ENCODE data around the gene PFDN4. TPM values are rescaled to one million over a fixed set of nuclear protein-coding genes. Genes with fewer than 3 reads are reported as not detected.

PFDN4 gene
- total RNA-seq, 4 donors from 2014 or later, result 4.6 to 73.5 (median 28.5) TPM

DNA sequence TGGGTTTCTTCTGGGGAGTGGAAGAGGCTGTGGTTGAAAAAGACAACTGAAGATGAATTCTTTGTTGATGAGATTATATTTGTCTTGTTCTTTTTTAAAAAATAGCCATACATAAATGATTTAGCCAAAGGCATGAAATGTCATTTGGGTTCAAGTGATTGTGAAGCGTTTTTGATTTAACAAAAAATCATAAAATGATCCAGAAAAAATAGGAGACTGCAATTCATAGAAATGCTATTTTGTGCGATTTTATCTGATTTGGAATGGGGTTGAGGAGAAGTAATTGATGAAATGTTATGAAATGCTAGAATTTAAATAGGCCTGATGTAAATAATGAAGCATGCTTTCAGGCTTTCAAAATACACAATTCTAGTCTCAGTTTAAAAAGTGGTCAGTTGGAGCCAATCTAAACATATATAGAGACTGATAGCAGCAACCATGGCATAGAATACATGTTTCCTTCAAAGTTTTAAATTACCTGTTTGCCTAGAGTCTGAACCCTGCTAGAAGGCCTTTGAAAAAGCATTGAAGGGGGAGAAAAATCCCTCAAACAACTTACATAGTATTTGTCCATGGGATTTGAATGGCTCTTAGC is 21.8 kb downstream of the PFDN4 start:
- TF ChIP-seq EP300 (IDR thresholded peaks at IDR 0.05; ENCODE audit: low read depth), result no peak
- no peak for TF ChIP-seq POLR2AphosphoS5 (IDR thresholded peaks at IDR 0.05)
- no peak for TF ChIP-seq POLR2A (IDR thresholded peaks at IDR 0.05)
- TF ChIP-seq, protein P1, sequence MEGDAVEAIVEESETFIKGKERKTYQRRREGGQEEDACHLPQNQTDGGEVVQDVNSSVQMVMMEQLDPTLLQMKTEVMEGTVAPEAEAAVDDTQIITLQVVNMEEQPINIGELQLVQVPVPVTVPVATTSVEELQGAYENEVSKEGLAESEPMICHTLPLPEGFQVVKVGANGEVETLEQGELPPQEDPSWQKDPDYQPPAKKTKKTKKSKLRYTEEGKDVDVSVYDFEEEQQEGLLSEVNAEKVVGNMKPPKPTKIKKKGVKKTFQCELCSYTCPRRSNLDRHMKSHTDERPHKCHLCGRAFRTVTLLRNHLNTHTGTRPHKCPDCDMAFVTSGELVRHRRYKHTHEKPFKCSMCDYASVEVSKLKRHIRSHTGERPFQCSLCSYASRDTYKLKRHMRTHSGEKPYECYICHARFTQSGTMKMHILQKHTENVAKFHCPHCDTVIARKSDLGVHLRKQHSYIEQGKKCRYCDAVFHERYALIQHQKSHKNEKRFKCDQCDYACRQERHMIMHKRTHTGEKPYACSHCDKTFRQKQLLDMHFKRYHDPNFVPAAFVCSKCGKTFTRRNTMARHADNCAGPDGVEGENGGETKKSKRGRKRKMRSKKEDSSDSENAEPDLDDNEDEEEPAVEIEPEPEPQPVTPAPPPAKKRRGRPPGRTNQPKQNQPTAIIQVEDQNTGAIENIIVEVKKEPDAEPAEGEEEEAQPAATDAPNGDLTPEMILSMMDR (IDR thresholded peaks at IDR 0.05), result no peak
- H3K4me3 ChIP-seq, result no peak overlapping the region
- no peak for DNase-seq
- 80% methylated on average over 2 of the region's 2 CpGs for WGBS, 2 donors (ENCODE audit: low coverage in 1 of 2)
- no peaks in the 10 kb centered on the region for H3K36me3 ChIP-seq
- H3K27ac ChIP-seq, result no peak overlapping the region
- in situ Hi-C loops (cut with MboI; ENCODE audit: low pct_ligation_motif_present in 1 of 4, low pct_unique_long_range_greater_than_20kb in 1 of 4, low sequenced_read_pairs in 3 of 4), result loop anchor here in 2 of 4 donors (10.0 kb wide), 2 partner anchors 405 to 415 kb away; no protein-coding TSS in a partner anchor
- intact Hi-C loops (cut with DNase I; ENCODE audit: low total_unique reads), result no loop called here
- H3K27me3 ChIP-seq, result no peaks in the 10 kb centered on the region
- no peaks in the 10 kb centered on the region for H3K4me1 ChIP-seq
- peaks cover 0 to 4% of the 10 kb centered on the region in 2 donors for H3K9me3 ChIP-seq

DNA sequence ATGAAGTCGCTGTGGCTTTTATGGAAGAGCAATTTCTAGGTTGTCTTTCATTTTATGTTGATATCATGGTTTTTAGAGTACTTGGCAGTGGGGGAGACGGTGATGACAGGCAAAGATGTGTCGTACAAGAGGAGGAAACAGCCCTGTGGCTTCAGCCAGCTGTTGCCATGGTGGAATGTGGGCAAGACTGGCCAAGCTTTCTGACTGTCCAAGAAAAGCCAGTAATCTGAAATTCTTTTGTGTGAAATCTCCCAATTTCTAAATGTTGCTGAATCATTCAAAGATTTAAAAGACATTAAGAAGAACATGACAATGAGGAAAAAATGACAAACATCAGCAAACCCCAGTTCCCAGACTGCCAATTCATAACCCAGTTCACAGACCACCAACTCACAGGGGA is 23.1 kb downstream of the PFDN4 start:
- H3K36me3 ChIP-seq, result no peaks in the 10 kb centered on the region
- DNase-seq, result no peak
- H3K4me1 ChIP-seq, result no peaks in the 10 kb centered on the region
- no peaks in the 10 kb centered on the region for H3K27me3 ChIP-seq
- intact Hi-C loops (cut with DNase I; ENCODE audit: low total_unique reads) (no loop called here), in situ Hi-C loops (cut with MboI; ENCODE audit: low pct_ligation_motif_present in 1 of 4, low pct_unique_long_range_greater_than_20kb in 1 of 4, low sequenced_read_pairs in 3 of 4) (no loop called here)
- WGBS, 2 donors (ENCODE audit: low coverage in 1 of 2), result 66 to 68% methylated on average over 3 of the region's 3 CpGs
- H3K4me3 ChIP-seq, result no peak overlapping the region
- H3K9me3 ChIP-seq, result peaks cover 0 to 4% of the 10 kb centered on the region in 2 donors
- no peak overlapping the region for H3K27ac ChIP-seq
- TF ChIP-seq POLR2A (IDR thresholded peaks at IDR 0.05) (no peak), POLR2AphosphoS5 (IDR thresholded peaks at IDR 0.05) (no peak), EP300 (IDR thresholded peaks at IDR 0.05; ENCODE audit: low read depth) (no peak)
- TF ChIP-seq, protein P1 (IDR thresholded peaks at IDR 0.05), result no peak

DNA sequence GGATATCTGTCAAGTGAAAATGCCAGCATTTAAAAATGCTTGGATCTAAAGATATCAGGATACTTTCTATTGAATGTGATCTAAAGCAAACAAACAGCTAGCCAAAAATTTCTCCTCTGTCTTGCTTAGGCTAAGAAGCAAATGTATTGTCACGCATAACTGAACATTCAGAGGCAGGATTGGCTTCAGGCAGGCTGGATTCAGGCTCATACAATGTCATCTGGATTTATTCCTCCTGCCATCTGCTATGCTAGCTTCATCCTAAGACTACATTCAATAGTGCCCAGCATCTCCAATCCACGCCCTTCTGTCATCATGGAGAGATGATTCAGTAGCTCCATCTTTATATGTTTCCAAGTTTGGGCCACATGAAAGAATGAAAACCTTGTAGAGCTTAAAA is 27.1 kb downstream of the PFDN4 start:
- no peaks in the 10 kb centered on the region for H3K36me3 ChIP-seq
- H3K27me3 ChIP-seq, result no peaks in the 10 kb centered on the region
- WGBS, 2 donors (ENCODE audit: low coverage in 1 of 2), result 59 to 80% methylated on average over 2 of the region's 2 CpGs
- in situ Hi-C loops (cut with MboI; ENCODE audit: low pct_ligation_motif_present in 1 of 4, low pct_unique_long_range_greater_than_20kb in 1 of 4, low sequenced_read_pairs in 3 of 4), result no loop called here
- no peak overlapping the region for H3K27ac ChIP-seq
- H3K4me1 ChIP-seq, result no peaks in the 10 kb centered on the region
- no peak overlapping the region for H3K4me3 ChIP-seq
- TF ChIP-seq POLR2AphosphoS5 (IDR thresholded peaks at IDR 0.05), result no peak
- no peak for TF ChIP-seq POLR2A (IDR thresholded peaks at IDR 0.05)
- TF ChIP-seq, protein P1 (IDR thresholded peaks at IDR 0.05), result no peak
- TF ChIP-seq EP300 (IDR thresholded peaks at IDR 0.05; ENCODE audit: low read depth), result no peak
- H3K9me3 ChIP-seq, result peaks cover 0 to 4% of the 10 kb centered on the region in 2 donors
- no peak for DNase-seq
- intact Hi-C loops (cut with DNase I; ENCODE audit: low total_unique reads), result loop anchor here (5.0 kb wide), 1 partner anchor 948 kb away; no protein-coding TSS in a partner anchor

DNA sequence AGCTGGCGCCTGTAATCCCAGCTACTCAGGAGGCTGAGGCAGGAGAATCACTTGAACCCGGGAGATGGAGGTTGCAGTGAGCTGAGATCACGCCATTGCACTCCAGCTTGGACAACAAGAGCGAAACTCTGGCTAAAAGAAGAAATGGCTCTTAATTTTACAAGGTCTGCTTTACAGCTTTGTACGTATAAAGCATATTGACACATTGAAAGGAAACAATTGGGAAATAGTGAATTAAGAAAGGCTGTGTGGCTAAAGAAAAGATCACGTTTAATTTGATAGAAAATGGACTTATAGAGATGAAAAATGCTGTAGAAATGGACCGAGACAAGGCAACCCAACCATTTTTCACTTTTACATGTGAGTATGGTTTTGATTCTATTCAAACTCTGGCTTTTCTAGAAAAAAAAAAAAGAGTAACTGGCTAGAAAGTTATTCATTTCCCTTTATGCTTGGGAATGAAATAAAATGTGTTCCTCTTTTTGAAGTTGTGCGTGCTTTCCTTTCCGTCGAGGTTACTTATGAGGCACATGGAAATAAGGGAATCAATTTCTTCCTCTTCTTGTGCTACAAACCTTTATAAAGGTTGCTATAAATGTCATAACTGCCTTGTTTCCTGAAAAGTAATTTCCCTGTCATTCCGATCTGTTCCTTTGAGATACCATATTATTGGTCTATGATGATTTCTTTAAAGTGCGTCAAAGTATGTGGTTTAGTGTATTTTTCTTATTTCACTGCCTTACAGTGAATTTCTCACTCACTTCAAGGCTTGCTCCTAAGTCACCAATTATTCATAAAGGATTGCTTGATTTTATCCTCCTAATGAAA is 29.4 kb downstream of the PFDN4 start:
- H3K36me3 ChIP-seq, result no peaks in the 10 kb centered on the region
- DNase-seq, result no peak
- intact Hi-C loops (cut with DNase I; ENCODE audit: low total_unique reads) (loop anchor here (5.0 kb wide), 1 partner anchor 950 kb away; no protein-coding TSS in a partner anchor), in situ Hi-C loops (cut with MboI; ENCODE audit: low pct_ligation_motif_present in 1 of 4, low pct_unique_long_range_greater_than_20kb in 1 of 4, low sequenced_read_pairs in 3 of 4) (no loop called here)
- 68 to 74% methylated on average over 10 to 12 of the region's 12 CpGs for WGBS, 2 donors (ENCODE audit: low coverage in 1 of 2)
- no peaks in the 10 kb centered on the region for H3K27me3 ChIP-seq
- TF ChIP-seq POLR2AphosphoS5 (IDR thresholded peaks at IDR 0.05) (no peak), POLR2A (IDR thresholded peaks at IDR 0.05) (no peak), EP300 (IDR thresholded peaks at IDR 0.05; ENCODE audit: low read depth) (no peak)
- TF ChIP-seq, protein P1 (IDR thresholded peaks at IDR 0.05), result no peak
- H3K27ac ChIP-seq, result no peak overlapping the region
- no peak overlapping the region for H3K4me3 ChIP-seq
- H3K4me1 ChIP-seq, result no peaks in the 10 kb centered on the region
- peaks cover 0 to 4% of the 10 kb centered on the region in 2 donors for H3K9me3 ChIP-seq

Data from transverse colon (tissue), 4 donors.